Esophagus muscularis mucosa (tissue), 4 donors: ENCODE data around the gene THAP4. TPM values are rescaled to one million over a fixed set of nuclear protein-coding genes. Genes with fewer than 3 reads are reported as not detected.
A peak's percentile ranks its signal among the peaks of the same experiment; 100 is the strongest.
"Not testable (repeated sequence)": the region's sequence is repeated elsewhere in the genome, so short reads cannot be mapped to it uniquely, and the experiment has no call there.

Experiments
- DNase-seq: peaks from one replicate; pipeline ENCODE4 v3.0.0-alpha.2; 2017; ENCODE audit errors: extremely low spot score
- H3K27ac ChIP-seq, 4 donors: fragments of 200-600 bp; sonication (generic); replicated peaks in 1 of 4; 1 replicate in 3 of 4; 2 replicates in 1 of 4; pipeline ENCODE4 v1.5.1; 2016 to 2019; ENCODE audit warnings: mild to moderate bottlenecking in 1 of 4
- H3K27me3 ChIP-seq, 4 donors: fragments of 200-600 bp; sonication (generic); one replicate each; pipeline versions ENCODE4 v1.5.1 to v1.6.0; 2016 to 2019
- H3K36me3 ChIP-seq, 4 donors: fragments of 200-600 bp; sonication (generic); one replicate each; pipeline ENCODE4 v1.5.1; 2016 to 2019
- H3K4me1 ChIP-seq, 4 donors: fragments of 200-600 bp; sonication (generic); one replicate each; pipeline ENCODE4 v1.5.1; 2016 to 2019
- H3K4me3 ChIP-seq, 4 donors: fragments of 200-600 bp; sonication (generic); 1 replicate in 2 of 4; 2 replicates in 2 of 4; pipeline ENCODE4 v1.5.1; 2016 to 2019; ENCODE audit warnings: mild to moderate bottlenecking in 4 of 4, moderate library complexity in 1 of 4
- H3K9me3 ChIP-seq, 4 donors: fragments of 200-600 bp; sonication (generic); 1 replicate in 3 of 4; 2 replicates in 1 of 4; pipeline ENCODE4 v1.5.1; 2016 to 2019
- EP300 ChIP-seq: sonication (generic); formaldehyde crosslinking; IDR thresholded peaks from one replicate; pipeline ENCODE4 v1.6.1; 2017; ENCODE audit warnings: antibody characterized with exemption
- POLR2A ChIP-seq: fragments of 450-650 bp; IDR thresholded peaks from one replicate; pipeline ENCODE4 v1.6.1; 2017; ENCODE audit warnings: antibody characterized with exemption, moderate library complexity, mild to moderate bottlenecking, low read depth
- POLR2AphosphoS5 ChIP-seq, 2 donors: sonication (generic); formaldehyde crosslinking; IDR thresholded peaks; one replicate each; pipeline ENCODE4 v1.6.1; 2017; ENCODE audit warnings: antibody characterized with exemption in 2 of 2
- WGBS: methylation state at CpG from one replicate; pipeline ENCODE4 v1.1.5; 2018; 5-methylcytosine and 5-hydroxymethylcytosine counted together
- intact Hi-C: fragments of 100-400 bp; cut with DNase I; formaldehyde crosslinking; loops from one replicate; pipeline ENCODE4 v1.15.1; 2023
- total RNA-seq, 4 donors: library from RNA; depleted of rRNA; stranded (reverse); fragments of >200 nt; gene quantifications; one replicate each; pipeline versions ENCODE4 v1.1.0 to v1.2.1, GENCODE V29; 2016
- TF ChIP-seq, protein P1 (sequence below), 3 experiments: fragments of 200-600 bp in 2 of 3; fragments of 450-650 bp in 1 of 3; sonication (generic) in 2 of 3; IDR thresholded peaks; one replicate each; pipeline ENCODE4 v1.5.1; 2017 to 2019; ENCODE audit warnings: antibody characterized with exemption in 3 of 3, mild to moderate bottlenecking in 2 of 3, moderate library complexity in 1 of 3

THAP4 gene
- total RNA-seq, 4 donors from 2014 or later, result 37.0 to 69.8 (median 49.6) TPM

DNA sequence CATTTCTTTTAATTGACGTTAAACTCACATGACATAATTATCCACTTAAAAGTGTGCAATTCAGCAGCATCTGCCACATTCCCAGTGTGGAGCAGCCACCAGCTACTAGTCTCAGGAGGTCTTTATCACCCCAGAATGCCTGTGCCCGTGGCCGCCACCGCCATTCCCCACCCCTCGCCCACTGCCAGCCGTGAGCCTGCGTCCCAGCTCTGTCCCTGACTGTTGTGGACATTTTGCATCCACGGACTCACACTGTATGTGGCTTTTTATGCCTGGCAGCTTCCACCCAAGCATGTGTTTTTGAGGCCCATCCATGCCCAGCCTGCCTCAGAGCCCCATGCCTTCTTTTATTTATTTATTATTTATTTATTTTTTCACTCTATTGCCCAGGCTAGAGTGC lies 69.2 kb downstream of the THAP4 start:
- TF ChIP-seq POLR2A (no peak), POLR2AphosphoS5 (IDR thresholded peaks at IDR 0.05) (no peak), EP300 (no peak)
- TF ChIP-seq, protein P1, sequence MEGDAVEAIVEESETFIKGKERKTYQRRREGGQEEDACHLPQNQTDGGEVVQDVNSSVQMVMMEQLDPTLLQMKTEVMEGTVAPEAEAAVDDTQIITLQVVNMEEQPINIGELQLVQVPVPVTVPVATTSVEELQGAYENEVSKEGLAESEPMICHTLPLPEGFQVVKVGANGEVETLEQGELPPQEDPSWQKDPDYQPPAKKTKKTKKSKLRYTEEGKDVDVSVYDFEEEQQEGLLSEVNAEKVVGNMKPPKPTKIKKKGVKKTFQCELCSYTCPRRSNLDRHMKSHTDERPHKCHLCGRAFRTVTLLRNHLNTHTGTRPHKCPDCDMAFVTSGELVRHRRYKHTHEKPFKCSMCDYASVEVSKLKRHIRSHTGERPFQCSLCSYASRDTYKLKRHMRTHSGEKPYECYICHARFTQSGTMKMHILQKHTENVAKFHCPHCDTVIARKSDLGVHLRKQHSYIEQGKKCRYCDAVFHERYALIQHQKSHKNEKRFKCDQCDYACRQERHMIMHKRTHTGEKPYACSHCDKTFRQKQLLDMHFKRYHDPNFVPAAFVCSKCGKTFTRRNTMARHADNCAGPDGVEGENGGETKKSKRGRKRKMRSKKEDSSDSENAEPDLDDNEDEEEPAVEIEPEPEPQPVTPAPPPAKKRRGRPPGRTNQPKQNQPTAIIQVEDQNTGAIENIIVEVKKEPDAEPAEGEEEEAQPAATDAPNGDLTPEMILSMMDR (IDR thresholded peaks at IDR 0.05), result no peak
- Histone ChIP-seq H3K27me3 (no peaks in the 10 kb centered on the region), H3K27ac (no peak overlapping the region), H3K36me3 (peaks cover 6 to 30% (median 23%) of the 10 kb centered on the region in 4 donors), H3K9me3 (no peaks in the 10 kb centered on the region), H3K4me3 (no peak overlapping the region), H3K4me1 (peaks cover 14 to 58% (median 44%) of the 10 kb centered on the region in 4 donors)
- 95% methylated on average over 8 of the region's 8 CpGs for WGBS
- intact Hi-C loops, result no loop called here
- DNase-seq, result no peak

DNA sequence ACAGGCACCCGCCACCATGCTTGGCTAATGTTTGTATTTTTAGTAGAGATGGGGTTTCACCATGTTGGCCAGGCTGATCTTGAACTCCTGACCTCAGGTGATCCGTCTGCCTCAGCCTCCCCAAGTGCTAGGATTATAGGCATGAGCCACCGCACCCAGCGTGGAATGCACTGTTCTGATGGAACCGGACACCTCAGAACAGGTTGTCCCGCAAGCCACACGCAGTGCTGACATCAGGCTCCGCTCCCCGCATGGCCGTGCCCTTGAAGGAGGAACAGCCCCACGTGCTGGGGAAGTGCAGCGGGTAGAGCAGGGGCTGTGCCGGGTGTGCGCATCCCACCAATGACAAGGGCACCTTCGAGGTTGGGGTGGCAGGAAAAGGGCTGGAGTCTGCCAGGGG lies 69.7 kb downstream of the THAP4 start:
- H3K4me3 ChIP-seq, DNase-seq, intact Hi-C loops, H3K9me3 ChIP-seq, H3K27ac ChIP-seq, H3K27me3 ChIP-seq: not testable (repeated sequence)
- Histone ChIP-seq H3K4me1 (peaks cover 14 to 63% (median 49%) of the 10 kb centered on the region in 4 donors), H3K36me3 (peaks cover under 1 to 30% (median 21%) of the 10 kb centered on the region in 4 donors)
- 67% methylated on average over 3 of the region's 15 CpGs for WGBS

DNA sequence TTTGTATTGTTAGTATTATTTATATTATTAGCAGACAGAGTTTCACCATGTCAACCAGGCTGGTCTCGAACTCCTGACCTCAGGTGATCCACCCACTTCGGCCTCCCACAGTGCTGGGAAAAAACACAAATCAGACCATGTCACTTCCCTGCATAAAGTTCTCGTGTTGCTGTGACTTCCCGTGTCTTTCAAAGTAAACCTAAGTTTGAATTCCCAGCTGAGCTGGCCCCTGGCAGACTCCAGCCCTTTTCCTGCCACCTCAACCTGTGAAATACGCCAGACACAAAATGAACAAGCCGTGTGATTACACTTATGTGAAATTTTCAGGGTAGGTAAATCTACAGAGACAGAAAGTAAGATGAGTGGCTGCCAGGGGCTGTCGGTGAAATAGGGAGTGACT lies 70.5 kb downstream of the THAP4 start:
- TF ChIP-seq POLR2AphosphoS5 (IDR thresholded peaks at IDR 0.05) (no peak), EP300 (no peak), POLR2A (no peak)
- TF ChIP-seq, protein P1 (IDR thresholded peaks at IDR 0.05), result no peak
- Histone ChIP-seq H3K27me3 (no peaks in the 10 kb centered on the region), H3K4me1 (peaks cover 19 to 71% (median 57%) of the 10 kb centered on the region in 4 donors), H3K9me3 (no peaks in the 10 kb centered on the region), H3K27ac (peak overlapping the region in 1 of 4 donors; percentile 58), H3K4me3 (no peak overlapping the region), H3K36me3 (peaks cover 0 to 23% (median 16%) of the 10 kb centered on the region in 4 donors)
- DNase-seq, result no peak
- 84% methylated on average over 7 of the region's 7 CpGs for WGBS
- intact Hi-C loops, result no loop called here

DNA sequence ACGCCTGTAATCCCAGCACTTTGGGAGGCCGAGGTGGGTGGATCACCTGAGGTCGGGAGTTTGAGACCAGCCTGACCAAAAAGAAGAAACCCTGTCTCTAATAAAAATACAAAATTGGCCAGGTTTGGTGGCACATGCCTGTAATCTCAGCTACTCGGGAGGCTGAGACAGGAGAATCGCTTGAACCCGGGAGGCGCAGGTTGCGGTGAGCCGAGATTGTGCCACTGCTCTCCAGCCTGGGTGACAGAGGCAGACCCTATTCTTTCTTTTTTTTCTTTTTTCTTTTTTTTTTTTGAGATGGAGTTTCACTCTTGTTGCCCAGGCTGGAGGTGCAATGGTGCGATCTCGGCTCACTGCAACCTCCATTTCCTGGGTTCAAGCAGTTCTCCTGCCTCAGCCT lies 70.9 kb downstream of the THAP4 start:
- peak overlapping the region in 1 of 4 donors; percentile 58 for H3K27ac ChIP-seq
- H3K4me3 ChIP-seq, H3K9me3 ChIP-seq, DNase-seq, H3K27me3 ChIP-seq, intact Hi-C loops: not testable (repeated sequence)
- peaks cover 21 to 71% (median 61%) of the 10 kb centered on the region in 4 donors for H3K4me1 ChIP-seq
- H3K36me3 ChIP-seq, result peaks cover 0 to 18% (median 14%) of the 10 kb centered on the region in 4 donors
- 94% methylated on average over 11 of the region's 11 CpGs for WGBS

DNA sequence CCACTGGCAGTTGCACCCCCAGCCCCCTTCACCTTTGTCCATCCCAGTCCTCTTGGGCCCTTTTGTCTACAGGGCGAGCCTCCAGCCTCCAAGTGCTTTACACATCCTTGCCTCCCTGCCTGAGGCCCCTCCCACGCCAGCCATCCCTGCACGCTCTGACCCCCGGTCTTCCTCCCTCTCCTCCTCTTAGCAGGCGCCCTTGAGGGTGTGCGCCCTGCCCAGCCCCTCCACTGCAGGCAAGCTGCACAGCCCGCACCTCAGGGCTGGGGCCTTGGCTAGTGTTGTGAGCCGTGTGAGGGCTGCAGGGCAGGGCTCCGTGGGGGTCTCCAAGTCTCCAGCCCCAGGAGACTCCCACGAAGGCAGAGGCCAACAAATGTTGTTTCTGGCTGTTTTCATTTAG lies 71.5 kb downstream of the THAP4 start:
- peak overlapping the region in 1 of 4 donors; percentile 58 for H3K27ac ChIP-seq

More for the DNA sequence above, 71.5 kb downstream of the THAP4 start:
- Histone ChIP-seq H3K9me3 (no peaks in the 10 kb centered on the region), H3K36me3 (peaks cover 0 to 18% (median 14%) of the 10 kb centered on the region in 4 donors), H3K27me3 (peaks cover 0 to under 1% (median 0%) of the 10 kb centered on the region in 4 donors), H3K4me3 (no peak overlapping the region), H3K4me1 (peaks cover 27 to 77% (median 67%) of the 10 kb centered on the region in 4 donors)
- WGBS, result 76% methylated on average over 7 of the region's 10 CpGs
- no peak for DNase-seq
- no peak for TF ChIP-seq POLR2A
- TF ChIP-seq POLR2AphosphoS5 (IDR thresholded peaks at IDR 0.05), result no peak
- TF ChIP-seq, protein P1 (IDR thresholded peaks at IDR 0.05), result no peak
- TF ChIP-seq EP300, result no peak
- intact Hi-C loops, result no loop called here
